ENCODE data around the gene PRR36.

DNA sequence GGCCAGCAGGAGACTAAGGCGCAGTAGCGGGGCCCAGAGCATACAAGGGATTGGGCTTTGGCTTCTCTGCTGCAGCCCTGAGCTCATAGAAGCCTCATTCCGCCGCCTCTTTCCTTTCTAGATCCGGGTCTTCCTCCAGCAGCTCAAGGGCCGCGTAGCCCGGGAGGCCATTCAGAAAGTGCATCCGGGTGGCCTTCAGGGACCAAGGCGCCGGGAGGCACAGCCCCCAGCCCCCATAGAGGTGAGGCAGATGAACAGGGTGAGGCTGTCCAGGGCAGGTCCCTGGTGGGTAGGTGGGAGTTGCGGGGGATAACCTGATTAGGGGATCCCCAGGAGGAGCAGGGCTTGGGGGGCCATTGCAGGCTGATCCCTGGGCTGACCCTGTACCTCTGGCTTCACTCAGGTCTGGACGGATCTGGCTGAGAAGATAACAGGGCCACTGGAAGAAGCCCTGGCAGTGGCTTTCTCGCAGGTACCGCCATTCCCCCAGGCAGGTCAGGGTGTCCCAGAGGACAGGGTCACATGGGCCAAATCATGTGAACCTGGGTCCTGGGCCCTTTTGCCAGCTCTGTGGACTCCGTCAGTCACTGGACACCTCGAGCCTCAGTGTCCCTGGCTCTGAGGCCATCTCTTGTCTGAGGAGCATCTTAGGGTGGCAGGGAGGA is 47.2 kb upstream of the PRR36 start:
- TF ChIP-seq EZH2 (IDR thresholded peaks at IDR 0.05; ENCODE audit: borderline replicate concordance, control insufficient read depth, low read depth, low read length): no peak
- TF ChIP-seq, protein P1, sequence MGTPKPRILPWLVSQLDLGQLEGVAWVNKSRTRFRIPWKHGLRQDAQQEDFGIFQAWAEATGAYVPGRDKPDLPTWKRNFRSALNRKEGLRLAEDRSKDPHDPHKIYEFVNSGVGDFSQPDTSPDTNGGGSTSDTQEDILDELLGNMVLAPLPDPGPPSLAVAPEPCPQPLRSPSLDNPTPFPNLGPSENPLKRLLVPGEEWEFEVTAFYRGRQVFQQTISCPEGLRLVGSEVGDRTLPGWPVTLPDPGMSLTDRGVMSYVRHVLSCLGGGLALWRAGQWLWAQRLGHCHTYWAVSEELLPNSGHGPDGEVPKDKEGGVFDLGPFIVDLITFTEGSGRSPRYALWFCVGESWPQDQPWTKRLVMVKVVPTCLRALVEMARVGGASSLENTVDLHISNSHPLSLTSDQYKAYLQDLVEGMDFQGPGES (IDR thresholded peaks at IDR 0.05): no peak
- 0 out of 2 replicates have a peak, but pooled peaks have one; percentile 0 for TF ChIP-seq ZNF207 (IDR thresholded peaks at IDR 0.05; ENCODE audit: borderline replicate concordance)
- TF ChIP-seq, protein P2, sequence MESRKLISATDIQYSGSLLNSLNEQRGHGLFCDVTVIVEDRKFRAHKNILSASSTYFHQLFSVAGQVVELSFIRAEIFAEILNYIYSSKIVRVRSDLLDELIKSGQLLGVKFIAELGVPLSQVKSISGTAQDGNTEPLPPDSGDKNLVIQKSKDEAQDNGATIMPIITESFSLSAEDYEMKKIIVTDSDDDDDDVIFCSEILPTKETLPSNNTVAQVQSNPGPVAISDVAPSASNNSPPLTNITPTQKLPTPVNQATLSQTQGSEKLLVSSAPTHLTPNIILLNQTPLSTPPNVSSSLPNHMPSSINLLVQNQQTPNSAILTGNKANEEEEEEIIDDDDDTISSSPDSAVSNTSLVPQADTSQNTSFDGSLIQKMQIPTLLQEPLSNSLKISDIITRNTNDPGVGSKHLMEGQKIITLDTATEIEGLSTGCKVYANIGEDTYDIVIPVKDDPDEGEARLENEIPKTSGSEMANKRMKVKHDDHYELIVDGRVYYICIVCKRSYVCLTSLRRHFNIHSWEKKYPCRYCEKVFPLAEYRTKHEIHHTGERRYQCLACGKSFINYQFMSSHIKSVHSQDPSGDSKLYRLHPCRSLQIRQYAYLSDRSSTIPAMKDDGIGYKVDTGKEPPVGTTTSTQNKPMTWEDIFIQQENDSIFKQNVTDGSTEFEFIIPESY (IDR thresholded peaks at IDR 0.05): no peak
- TF ChIP-seq, protein P3, sequence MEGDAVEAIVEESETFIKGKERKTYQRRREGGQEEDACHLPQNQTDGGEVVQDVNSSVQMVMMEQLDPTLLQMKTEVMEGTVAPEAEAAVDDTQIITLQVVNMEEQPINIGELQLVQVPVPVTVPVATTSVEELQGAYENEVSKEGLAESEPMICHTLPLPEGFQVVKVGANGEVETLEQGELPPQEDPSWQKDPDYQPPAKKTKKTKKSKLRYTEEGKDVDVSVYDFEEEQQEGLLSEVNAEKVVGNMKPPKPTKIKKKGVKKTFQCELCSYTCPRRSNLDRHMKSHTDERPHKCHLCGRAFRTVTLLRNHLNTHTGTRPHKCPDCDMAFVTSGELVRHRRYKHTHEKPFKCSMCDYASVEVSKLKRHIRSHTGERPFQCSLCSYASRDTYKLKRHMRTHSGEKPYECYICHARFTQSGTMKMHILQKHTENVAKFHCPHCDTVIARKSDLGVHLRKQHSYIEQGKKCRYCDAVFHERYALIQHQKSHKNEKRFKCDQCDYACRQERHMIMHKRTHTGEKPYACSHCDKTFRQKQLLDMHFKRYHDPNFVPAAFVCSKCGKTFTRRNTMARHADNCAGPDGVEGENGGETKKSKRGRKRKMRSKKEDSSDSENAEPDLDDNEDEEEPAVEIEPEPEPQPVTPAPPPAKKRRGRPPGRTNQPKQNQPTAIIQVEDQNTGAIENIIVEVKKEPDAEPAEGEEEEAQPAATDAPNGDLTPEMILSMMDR (IDR thresholded peaks at IDR 0.05 in 2 of 3, conservative IDR thresholded peaks at IDR 0.05 in 1 of 3; ENCODE audit: control insufficient read depth in 2 of 3, extremely low read depth in 1 of 3, insufficient read depth in 1 of 3, low read depth in 3 of 3, low read length in 3 of 3): no peak
- TF ChIP-seq, protein P4, sequence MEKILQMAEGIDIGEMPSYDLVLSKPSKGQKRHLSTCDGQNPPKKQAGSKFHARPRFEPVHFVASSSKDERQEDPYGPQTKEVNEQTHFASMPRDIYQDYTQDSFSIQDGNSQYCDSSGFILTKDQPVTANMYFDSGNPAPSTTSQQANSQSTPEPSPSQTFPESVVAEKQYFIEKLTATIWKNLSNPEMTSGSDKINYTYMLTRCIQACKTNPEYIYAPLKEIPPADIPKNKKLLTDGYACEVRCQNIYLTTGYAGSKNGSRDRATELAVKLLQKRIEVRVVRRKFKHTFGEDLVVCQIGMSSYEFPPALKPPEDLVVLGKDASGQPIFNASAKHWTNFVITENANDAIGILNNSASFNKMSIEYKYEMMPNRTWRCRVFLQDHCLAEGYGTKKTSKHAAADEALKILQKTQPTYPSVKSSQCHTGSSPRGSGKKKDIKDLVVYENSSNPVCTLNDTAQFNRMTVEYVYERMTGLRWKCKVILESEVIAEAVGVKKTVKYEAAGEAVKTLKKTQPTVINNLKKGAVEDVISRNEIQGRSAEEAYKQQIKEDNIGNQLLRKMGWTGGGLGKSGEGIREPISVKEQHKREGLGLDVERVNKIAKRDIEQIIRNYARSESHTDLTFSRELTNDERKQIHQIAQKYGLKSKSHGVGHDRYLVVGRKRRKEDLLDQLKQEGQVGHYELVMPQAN (conservative IDR thresholded peaks at IDR 0.05): no peak
- no peak for TF ChIP-seq POLR2AphosphoS5 (IDR thresholded peaks at IDR 0.05; ENCODE audit: low read length)
